OCI-LY1 (cell line): Measurements from ENCODE around the gene HINT2.

Experiments
- H2AFZ ChIP-seq: fragments of 200-600 bp; sonication (generic), shearing (Covaris generic); 2 replicates; pipeline ENCODE4 v1.6.0; 2014; ENCODE audit warnings: antibody characterized with exemption, mild to moderate bottlenecking, low read length
- H3F3A ChIP-seq: fragments of 200-600 bp; sonication (generic), shearing (Covaris generic); 2 replicates; pipeline ENCODE4 v1.6.0; 2014; ENCODE audit warnings: mild to moderate bottlenecking, antibody characterized with exemption, low read length, moderate library complexity; ENCODE audit not compliant: insufficient read depth
- H3K27ac ChIP-seq: fragments of 200-600 bp; sonication (generic); 2 replicates; pipeline ENCODE4 v1.5.1; 2014; ENCODE audit warnings: low read length, mixed run types, mild to moderate bottlenecking, low read depth; ENCODE audit not compliant: poor library complexity, severe bottlenecking
- H3K27me3 ChIP-seq: fragments of 200-600 bp; sonication (generic); 2 replicates; pipeline ENCODE4 v1.6.0; 2014; ENCODE audit warnings: antibody characterized with exemption, mild to moderate bottlenecking, low read length, moderate library complexity; ENCODE audit not compliant: insufficient read depth
- H3K36me3 ChIP-seq: fragments of 200-600 bp; sonication (generic); 2 replicates; pipeline ENCODE4 v1.6.1; 2014; ENCODE audit warnings: mild to moderate bottlenecking, antibody characterized with exemption, low read length, moderate library complexity, mixed read lengths; ENCODE audit not compliant: insufficient read depth
- H3K4me1 ChIP-seq: fragments of 200-600 bp; sonication (generic); 2 replicates; pipeline ENCODE4 v1.5.1; 2014; ENCODE audit warnings: mild to moderate bottlenecking, low read length, moderate library complexity; ENCODE audit not compliant: insufficient read depth, severe bottlenecking
- H3K4me2 ChIP-seq: fragments of 200-600 bp; sonication (generic), shearing (Covaris generic); 2 replicates; pipeline ENCODE4 v1.6.1; 2014; ENCODE audit warnings: low read length
- H3K4me3 ChIP-seq: fragments of 200-600 bp; sonication (generic); 2 replicates; pipeline ENCODE4 v1.5.1; 2014; ENCODE audit warnings: low read length, low read depth, mild to moderate bottlenecking, mixed read lengths; ENCODE audit not compliant: poor library complexity, severe bottlenecking
- H3K79me2 ChIP-seq: fragments of 200-600 bp; shearing (Covaris generic); 2 replicates; pipeline ENCODE4 v1.6.1; 2016; ENCODE audit warnings: mixed run types, low read length, mixed read lengths; ENCODE audit not compliant: insufficient read depth
- H3K9ac ChIP-seq: fragments of 200-600 bp; sonication (generic), shearing (Covaris generic); 2 replicates; pipeline ENCODE4 v1.6.1; 2014; ENCODE audit warnings: mild to moderate bottlenecking, low read length, mixed read lengths
- H3K9me2 ChIP-seq: fragments of 200-600 bp; sonication (generic), shearing (Covaris generic); 2 replicates; pipeline ENCODE4 v1.6.1; 2014; ENCODE audit warnings: low read depth, mild to moderate bottlenecking, low read length, mixed read lengths
- H3K9me3 ChIP-seq: fragments of 200-600 bp; shearing (Covaris generic); 2 replicates; pipeline ENCODE4 v1.6.1; 2014; ENCODE audit warnings: low read length, mixed read lengths
- H4K20me1 ChIP-seq: fragments of 200-600 bp; sonication (generic), shearing (Covaris generic); 2 replicates; pipeline ENCODE4 v1.6.0; 2016; ENCODE audit warnings: mild to moderate bottlenecking, low read length; ENCODE audit not compliant: insufficient read depth
- CTCF ChIP-seq: fragments of 200-600 bp; sonication (generic), shearing (Covaris generic); IDR thresholded peaks from 2 replicates; pipeline ENCODE4 v1.5.1; 2017; ENCODE audit warnings: mild to moderate bottlenecking, antibody characterized with exemption, low read length, moderate library complexity, mixed read lengths
- EZH2 ChIP-seq: fragments of 200-600 bp; sonication (generic), shearing (Covaris generic); IDR thresholded peaks from 2 replicates; pipeline ENCODE4 v1.8.0; 2017; ENCODE audit warnings: borderline replicate concordance, mixed run types, mild to moderate bottlenecking, antibody characterized with exemption, low read length, moderate library complexity, mixed read lengths

HINT2 gene

GRCh38 chr9:35835766-35836165 is 20.9 kb upstream of the HINT2 start:
- H3K4me3 ChIP-seq: no peak overlapping the region
- TF ChIP-seq CTCF (no peak), EZH2 (no peak)
- no peak overlapping the region for H3K9ac ChIP-seq
- H3K27ac ChIP-seq: no peak overlapping the region
- no peaks in the 10 kb centered on the region for H3K27me3 ChIP-seq
- no peaks in the 10 kb centered on the region for H3K9me2 ChIP-seq
- no peak overlapping the region for H3K4me2 ChIP-seq
- no peak overlapping the region for H2AFZ ChIP-seq
- no peaks in the 10 kb centered on the region for H3K79me2 ChIP-seq
- peaks cover 20% of the 10 kb centered on the region for H3K4me1 ChIP-seq
- H3F3A ChIP-seq: no peaks in the 10 kb centered on the region
- no peaks in the 10 kb centered on the region for H3K36me3 ChIP-seq
- H3K9me3 ChIP-seq: no peaks in the 10 kb centered on the region
- no peaks in the 10 kb centered on the region for H4K20me1 ChIP-seq

GRCh38 chr9:35835216-35835632 is 20.4 kb upstream of the HINT2 start:
- no peaks in the 10 kb centered on the region for H3K27me3 ChIP-seq
- H3K27ac ChIP-seq: no peak overlapping the region
- H3K36me3 ChIP-seq: no peaks in the 10 kb centered on the region
- no peak overlapping the region for H2AFZ ChIP-seq
- no peaks in the 10 kb centered on the region for H3F3A ChIP-seq
- H3K9me2 ChIP-seq: no peaks in the 10 kb centered on the region
- H3K79me2 ChIP-seq: no peaks in the 10 kb centered on the region
- peak overlapping the region; percentile 37 for H3K4me2 ChIP-seq
- peaks cover 20% of the 10 kb centered on the region for H3K4me1 ChIP-seq
- no peaks in the 10 kb centered on the region for H4K20me1 ChIP-seq
- peak overlapping the region; percentile 17 for H3K4me3 ChIP-seq
- no peak overlapping the region for H3K9ac ChIP-seq
- TF ChIP-seq CTCF (peak; percentile 64), EZH2 (no peak)
- H3K9me3 ChIP-seq: no peaks in the 10 kb centered on the region

- Histone ChIP-seq H3K9me3 (no peaks in the 10 kb centered on the region), H3K4me2 (peak overlapping the region; percentile 37), H3K4me1 (peaks cover 25% of the 10 kb centered on the region), H3K27me3 (no peaks in the 10 kb centered on the region), H2AFZ (peak overlapping the region; percentile 26; the same call in 1 of the 2 replicates), H4K20me1 (no peaks in the 10 kb centered on the region), H3K4me3 (peak overlapping the region; percentile 17), H3K9me2 (no peaks in the 10 kb centered on the region), H3K27ac (peak overlapping the region; percentile 50), H3K36me3 (no peaks in the 10 kb centered on the region), H3K9ac (no peak overlapping the region), H3F3A (no peaks in the 10 kb centered on the region), H3K79me2 (no peaks in the 10 kb centered on the region)
- TF ChIP-seq EZH2 (no peak), CTCF (no peak)
Measured at GRCh38 chr9:35834260-35835215, 19.7 kb upstream of the HINT2 start.
